LoVo (cell line): ENCODE data around the gene FAM13B.
"Not testable (repeated sequence)": the region's sequence is repeated elsewhere in the genome, so short reads cannot be mapped to it uniquely, and the experiment has no call there.

Experiments used
- DNase-seq: peaks from one replicate; pipeline ENCODE4 v3.0.0-alpha.2; 2016; ENCODE audit warnings: low spot score

FAM13B gene

GRCh38 chr5:138033907-138034306 lies 1.0 kb upstream of the FAM13B start:
- DNase-seq = peak; percentile 51

GRCh38 chr5:138033386-138033808 lies 518 bp upstream of the FAM13B start:
- peak; percentile 8 for DNase-seq

- DNase-seq = peak; percentile 66
These were observed 779 bp downstream of the FAM13B start for GRCh38 chr5:138032028-138032571.

- DNase-seq = no peak
These were observed 2.9 kb downstream of the FAM13B start for GRCh38 chr5:138029944-138030343.

- no peak for DNase-seq
These were observed 3.4 kb downstream of the FAM13B start for GRCh38 chr5:138029501-138029900.

- DNase-seq = no peak
These were observed 3.9 kb downstream of the FAM13B start for GRCh38 chr5:138028971-138029365.

- DNase-seq = not testable (repeated sequence)
These were observed 4.5 kb downstream of the FAM13B start for GRCh38 chr5:138028262-138028970.

- DNase-seq = not testable (repeated sequence)
These were observed 6.1 kb downstream of the FAM13B start for GRCh38 chr5:138026793-138027192.

GRCh38 chr5:138025285-138025684 lies 7.6 kb downstream of the FAM13B start:
- DNase-seq = no peak

GRCh38 chr5:138024117-138024516 lies 8.8 kb downstream of the FAM13B start:
- DNase-seq = no peak

GRCh38 chr5:138022912-138023311 lies 10.0 kb downstream of the FAM13B start:
- DNase-seq = no peak

- no peak for DNase-seq
These were observed 11.1 kb downstream of the FAM13B start for GRCh38 chr5:138021771-138022170.

- DNase-seq = no peak
These were observed 14.0 kb downstream of the FAM13B start for GRCh38 chr5:138018849-138019248.

GRCh38 chr5:138015916-138016315 lies 17.0 kb downstream of the FAM13B start:
- no peak for DNase-seq

GRCh38 chr5:138011991-138012390 lies 20.9 kb downstream of the FAM13B start:
- DNase-seq = no peak

GRCh38 chr5:138000102-138000723 lies 32.7 kb downstream of the FAM13B start:
- DNase-seq = no peak

GRCh38 chr5:137997726-137998213 lies 35.1 kb downstream of the FAM13B start:
- no peak for DNase-seq

- DNase-seq = no peak
These were observed 37.1 kb downstream of the FAM13B start for GRCh38 chr5:137995749-137996128.

- no peak for DNase-seq
These were observed 37.7 kb downstream of the FAM13B start for GRCh38 chr5:137995077-137995748.

- DNase-seq = no peak
These were observed 38.3 kb downstream of the FAM13B start for GRCh38 chr5:137994556-137994955.

- no peak for DNase-seq
These were observed 43.5 kb downstream of the FAM13B start for GRCh38 chr5:137989419-137989818.

GRCh38 chr5:137975208-137975607 lies 57.7 kb downstream of the FAM13B start:
- DNase-seq = no peak

GRCh38 chr5:137970384-137970783 lies 62.5 kb downstream of the FAM13B start:
- DNase-seq = not testable (repeated sequence)
